ENCODE measurements around the gene RPL5.

DNA sequence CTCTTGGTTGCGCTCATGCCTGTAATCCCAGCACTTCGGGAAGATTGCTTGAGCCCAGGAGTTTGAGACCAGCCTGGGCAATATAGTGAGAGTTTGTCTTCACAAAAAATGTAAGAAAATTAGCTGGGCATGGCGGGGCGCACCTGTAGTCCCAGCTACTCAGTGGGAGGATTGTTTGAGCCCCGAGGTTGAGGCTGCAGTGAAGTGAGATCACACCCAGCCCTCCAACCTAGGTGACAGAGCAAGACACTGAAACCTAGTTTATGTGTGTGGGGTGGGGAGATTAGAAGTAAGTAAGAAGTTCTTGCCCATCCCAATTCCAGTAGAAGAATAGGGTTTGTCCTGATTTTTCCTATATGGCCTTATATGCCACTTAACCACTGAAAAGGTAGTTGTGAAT lies 2.0 kb downstream of the RPL5 start:
- TF ChIP-seq, protein P1, sequence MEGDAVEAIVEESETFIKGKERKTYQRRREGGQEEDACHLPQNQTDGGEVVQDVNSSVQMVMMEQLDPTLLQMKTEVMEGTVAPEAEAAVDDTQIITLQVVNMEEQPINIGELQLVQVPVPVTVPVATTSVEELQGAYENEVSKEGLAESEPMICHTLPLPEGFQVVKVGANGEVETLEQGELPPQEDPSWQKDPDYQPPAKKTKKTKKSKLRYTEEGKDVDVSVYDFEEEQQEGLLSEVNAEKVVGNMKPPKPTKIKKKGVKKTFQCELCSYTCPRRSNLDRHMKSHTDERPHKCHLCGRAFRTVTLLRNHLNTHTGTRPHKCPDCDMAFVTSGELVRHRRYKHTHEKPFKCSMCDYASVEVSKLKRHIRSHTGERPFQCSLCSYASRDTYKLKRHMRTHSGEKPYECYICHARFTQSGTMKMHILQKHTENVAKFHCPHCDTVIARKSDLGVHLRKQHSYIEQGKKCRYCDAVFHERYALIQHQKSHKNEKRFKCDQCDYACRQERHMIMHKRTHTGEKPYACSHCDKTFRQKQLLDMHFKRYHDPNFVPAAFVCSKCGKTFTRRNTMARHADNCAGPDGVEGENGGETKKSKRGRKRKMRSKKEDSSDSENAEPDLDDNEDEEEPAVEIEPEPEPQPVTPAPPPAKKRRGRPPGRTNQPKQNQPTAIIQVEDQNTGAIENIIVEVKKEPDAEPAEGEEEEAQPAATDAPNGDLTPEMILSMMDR (conservative IDR thresholded peaks at IDR 0.05; ENCODE audit: low read length), result no peak
- no peak for TF ChIP-seq EZH2phosphoT487 (IDR thresholded peaks at IDR 0.05; ENCODE audit: borderline replicate concordance, low read depth, low read length)

Data from OCI-LY7 (cell line).